A673 (cell line): ENCODE results near the gene CABLES1.

Experiments
- EZH2 ChIP-seq: fragments of 200-600 bp; sonication (generic); IDR thresholded peaks from 2 replicates; pipeline ENCODE4 v1.6.1; 2017; ENCODE audit warnings: borderline replicate concordance, low read depth, mild to moderate bottlenecking, mixed read lengths, antibody characterized with exemption, low read length; ENCODE audit not compliant: poor library complexity, severe bottlenecking
- TF ChIP-seq, protein P1 (sequence below): fragments of 300-800, 200-600 bp; sonication (generic); conservative IDR thresholded peaks from 2 replicates; pipeline ENCODE4 v1.5.1; 2017; ENCODE audit warnings: low read depth, mild to moderate bottlenecking, antibody characterized with exemption, low read length, moderate library complexity, mixed read lengths

DNA sequence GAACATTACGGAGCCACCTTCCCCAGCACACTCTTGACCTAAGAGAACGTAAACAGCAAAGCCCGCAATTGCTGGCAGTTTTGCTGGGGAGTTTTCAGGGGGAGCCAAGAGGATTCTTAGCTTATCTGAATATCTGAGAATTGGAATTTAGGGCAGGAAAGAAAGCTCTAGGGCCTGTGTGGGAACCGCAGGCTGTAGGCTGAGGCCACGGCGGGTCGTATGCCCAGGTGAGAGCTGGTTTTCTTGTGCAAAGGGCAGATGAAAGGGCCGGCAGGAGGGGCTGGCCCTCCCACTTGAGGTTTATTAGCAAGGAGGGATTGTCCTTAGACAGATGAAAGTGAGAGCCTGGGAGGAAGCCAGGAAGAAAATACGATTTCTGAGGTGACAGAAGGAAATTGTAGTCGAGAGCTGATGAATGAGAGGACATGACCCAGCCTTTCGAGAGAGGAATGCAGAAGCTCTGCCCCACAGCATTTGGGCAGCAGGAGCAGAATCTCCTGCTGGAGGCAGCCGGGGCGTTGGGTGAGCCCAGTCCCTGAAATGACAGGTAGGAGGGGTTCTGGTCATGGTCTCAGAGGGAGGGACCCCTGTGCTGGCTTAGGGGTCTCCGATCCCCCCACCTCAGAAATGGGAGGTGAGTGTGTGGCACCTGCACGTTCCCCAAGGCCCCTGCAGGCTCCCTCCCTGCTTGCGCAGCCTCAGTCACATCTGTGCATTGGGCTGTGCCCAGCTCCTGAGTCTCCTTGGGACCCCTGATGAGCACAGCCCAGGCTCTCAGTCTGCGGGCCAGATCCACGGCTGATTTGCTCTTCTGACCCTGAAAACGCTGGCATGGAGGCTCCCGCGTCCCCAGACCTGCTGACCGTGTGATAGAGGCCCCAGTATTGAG, 61.1 kb downstream of the CABLES1 start:
- no peak for TF ChIP-seq EZH2
- TF ChIP-seq, protein P1, sequence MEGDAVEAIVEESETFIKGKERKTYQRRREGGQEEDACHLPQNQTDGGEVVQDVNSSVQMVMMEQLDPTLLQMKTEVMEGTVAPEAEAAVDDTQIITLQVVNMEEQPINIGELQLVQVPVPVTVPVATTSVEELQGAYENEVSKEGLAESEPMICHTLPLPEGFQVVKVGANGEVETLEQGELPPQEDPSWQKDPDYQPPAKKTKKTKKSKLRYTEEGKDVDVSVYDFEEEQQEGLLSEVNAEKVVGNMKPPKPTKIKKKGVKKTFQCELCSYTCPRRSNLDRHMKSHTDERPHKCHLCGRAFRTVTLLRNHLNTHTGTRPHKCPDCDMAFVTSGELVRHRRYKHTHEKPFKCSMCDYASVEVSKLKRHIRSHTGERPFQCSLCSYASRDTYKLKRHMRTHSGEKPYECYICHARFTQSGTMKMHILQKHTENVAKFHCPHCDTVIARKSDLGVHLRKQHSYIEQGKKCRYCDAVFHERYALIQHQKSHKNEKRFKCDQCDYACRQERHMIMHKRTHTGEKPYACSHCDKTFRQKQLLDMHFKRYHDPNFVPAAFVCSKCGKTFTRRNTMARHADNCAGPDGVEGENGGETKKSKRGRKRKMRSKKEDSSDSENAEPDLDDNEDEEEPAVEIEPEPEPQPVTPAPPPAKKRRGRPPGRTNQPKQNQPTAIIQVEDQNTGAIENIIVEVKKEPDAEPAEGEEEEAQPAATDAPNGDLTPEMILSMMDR, result no peak
